Mammary epithelial cell (primary cell): ENCODE measurements around the gene KIAA1958.

Experiments
- CTCF ChIP-seq, 2 donors: IDR thresholded peaks in 1 of 2; conservative IDR thresholded peaks in 1 of 2; 2 replicates each; pipeline ENCODE4 v1.5.1; 2011 to 2012; ENCODE audit warnings: inconsistent platforms in 2 of 2, low read length in 2 of 2, mild to moderate bottlenecking in 2 of 2, control low read depth in 1 of 2, low read depth in 1 of 2; ENCODE audit not compliant: insufficient read depth in 1 of 2; ENCODE audit errors: extremely low read depth in 1 of 2
- EZH2 ChIP-seq: IDR thresholded peaks from 2 replicates; pipeline ENCODE4 v1.6.1; 2012; ENCODE audit warnings: low read length, inconsistent platforms, borderline replicate concordance

GRCh38 chr9:112552229-112553056 lies 65.8 kb downstream of the KIAA1958 start:
- no peak for TF ChIP-seq CTCF (conservative IDR thresholded peaks at IDR 0.05 in 1 of 2, IDR thresholded peaks at IDR 0.05 in 1 of 2; ENCODE audit: extremely low read depth in 1 of 2, insufficient read depth in 1 of 2, low read depth in 1 of 2, low read length in 2 of 2)
- TF ChIP-seq EZH2: no peak
